SK-N-SH (cell line): ENCODE results near the gene SLCO3A1.

Experiments used
- CTCF ChIP-seq: fragments of 200-600 bp; sonication (generic); IDR thresholded peaks from 2 replicates; pipeline ENCODE4 v1.6.1; 2017; ENCODE audit warnings: antibody characterized with exemption, mild to moderate bottlenecking, moderate library complexity
- EP300 ChIP-seq, 2 experiments: IDR thresholded peaks; 2 replicates each; pipeline versions ENCODE4 v1.4.0 to v1.6.1; 2012; ENCODE audit warnings: borderline replicate concordance in 1 of 2, low read depth in 1 of 2, low read length in 1 of 2
- FOXJ3 ChIP-seq: sonication (generic); formaldehyde crosslinking; IDR thresholded peaks from 2 replicates; pipeline ENCODE4 v1.5.1; 2020; ENCODE audit warnings: mild to moderate bottlenecking, missing genetic modification reagents
- FOXM1 ChIP-seq: IDR thresholded peaks from 2 replicates; pipeline ENCODE4 v1.4.0; 2012; ENCODE audit warnings: low read depth, mild to moderate bottlenecking
- GABPA ChIP-seq: IDR thresholded peaks from 2 replicates; pipeline ENCODE4 v1.4.0; 2012; ENCODE audit warnings: low read depth, mild to moderate bottlenecking
- MAX ChIP-seq: IDR thresholded peaks from 2 replicates; pipeline ENCODE4 v1.4.0; 2012; ENCODE audit warnings: low read depth
- MEF2A ChIP-seq: IDR thresholded peaks from 2 replicates; pipeline ENCODE4 v1.4.0; 2012; ENCODE audit warnings: low read depth, borderline replicate concordance
- PBX3 ChIP-seq: IDR thresholded peaks from 2 replicates; pipeline ENCODE4; 2012
- POLR2AphosphoS5 ChIP-seq: IDR thresholded peaks from 2 replicates; pipeline ENCODE4 v1.6.1; 2012; ENCODE audit warnings: low read depth, low read length
- RAD21 ChIP-seq: IDR thresholded peaks from 2 replicates; pipeline ENCODE4 v1.6.1; 2012; ENCODE audit warnings: mild to moderate bottlenecking, low read length
- SIN3A ChIP-seq: IDR thresholded peaks from 2 replicates; pipeline ENCODE4 v1.6.1; 2012; ENCODE audit warnings: low read depth, mild to moderate bottlenecking, low read length, moderate library complexity, borderline replicate concordance
- TAF1 ChIP-seq: IDR thresholded peaks from 2 replicates; pipeline ENCODE4 v1.6.1; 2012; ENCODE audit warnings: low read depth, mild to moderate bottlenecking, low read length, moderate library complexity, borderline replicate concordance

GRCh38 chr15:92047900-92048299, 194.4 kb downstream of the SLCO3A1 start:
- TF ChIP-seq TAF1 (no peak), CTCF (no peak), FOXJ3 (no peak), RAD21 (no peak), GABPA (no peak), PBX3 (no peak), MEF2A (no peak), MAX (no peak), POLR2AphosphoS5 (no peak), EP300 (IDR thresholded peaks at IDR 0.05; ENCODE audit: borderline replicate concordance in 1 of 2, low read depth in 1 of 2, low read length in 1 of 2) (no peak), FOXM1 (no peak), SIN3A (no peak)
